Muscle of leg (tissue), 11 donors: ENCODE results near the gene DCLK2. TPM values are rescaled to one million over a fixed set of nuclear protein-coding genes. Genes with fewer than 3 reads are reported as not detected.
"Not testable (repeated sequence)": the region's sequence is repeated elsewhere in the genome, so short reads cannot be mapped to it uniquely, and the experiment has no call there.

Source experiments
- DNase-seq: peaks from one replicate; pipeline ENCODE4 v3.0.0; 2013
- H3K27ac ChIP-seq: one replicate; pipeline ENCODE4 v1.5.1; 2013; ENCODE audit warnings: mild to moderate bottlenecking, low read length, control low read depth
- H3K27me3 ChIP-seq: one replicate; pipeline ENCODE4 v1.6.1; 2013; ENCODE audit warnings: low read length; ENCODE audit not compliant: control insufficient read depth, insufficient read depth
- H3K36me3 ChIP-seq: one replicate; pipeline ENCODE4 v1.6.1; 2013; ENCODE audit warnings: low read length; ENCODE audit not compliant: control insufficient read depth, insufficient read depth
- H3K4me1 ChIP-seq: one replicate; pipeline ENCODE4 v1.6.1; 2013; ENCODE audit warnings: low read length; ENCODE audit not compliant: control insufficient read depth, insufficient read depth
- H3K4me3 ChIP-seq: one replicate; pipeline ENCODE4 v1.5.1; 2013; ENCODE audit warnings: low read length, control low read depth
- H3K9me3 ChIP-seq: replicated peaks from 2 replicates; pipeline ENCODE4 v1.6.1; 2013; ENCODE audit warnings: low read depth, low read length; ENCODE audit not compliant: control insufficient read depth
- WGBS: methylation state at CpG from one replicate; pipeline ENCODE4 v1.1.5; 2013; ENCODE audit warnings: missing lambda C conversion rate; ENCODE audit not compliant: insufficient coverage; 5-methylcytosine and 5-hydroxymethylcytosine counted together
- polyA plus RNA-seq, 8 donors: library from polyadenylated mRNA; unstranded; fragments of 120-200 nt; gene quantifications; one replicate each; pipeline versions ENCODE4 v1.2.1 to v1.2.3, GENCODE V29; 2013; ENCODE audit warnings: inconsistent platforms in 1 of 8, low replicate concordance in 1 of 8; ENCODE audit not compliant: insufficient read length in 8 of 8, insufficient read depth in 1 of 8
- total RNA-seq: library from RNA; stranded (reverse); fragments of 120-200 nt; gene quantifications from one replicate; pipeline ENCODE4 v1.2.4, GENCODE V29; 2013

The DCLK2 gene
- total and polyA plus RNA-seq, 9 donors: 4.5 to 10.0 (median 7.8) TPM

- DNase-seq, H3K4me3 ChIP-seq, H3K27me3 ChIP-seq, H3K4me1 ChIP-seq, H3K36me3 ChIP-seq, H3K27ac ChIP-seq, H3K9me3 ChIP-seq: not testable (repeated sequence)
- WGBS: no CpG with 5 or more reads among the region's 2 CpGs
Measured at GRCh38 chr4:150162020-150162419, 83.8 kb downstream of the DCLK2 start.

DNA sequence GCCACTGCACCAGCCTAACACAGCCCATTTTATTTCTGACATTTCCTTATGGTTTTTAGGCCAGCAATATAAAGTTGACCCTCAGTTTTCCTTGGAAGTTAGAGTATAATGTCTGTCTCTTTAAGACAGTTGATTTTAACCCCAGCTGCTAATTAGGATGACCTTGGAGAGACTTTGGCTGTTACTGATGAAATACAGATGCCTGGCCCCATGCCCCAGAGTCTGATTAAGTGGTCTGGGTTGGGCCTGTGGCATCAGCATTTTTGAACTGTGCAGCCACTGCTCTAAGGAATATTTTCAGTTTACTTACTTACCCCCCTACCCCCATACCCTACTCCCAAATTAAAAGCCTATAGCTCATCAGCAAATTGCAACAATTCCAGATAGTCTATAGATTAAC lies 85.8 kb downstream of the DCLK2 start:
- no peak overlapping the region for H3K27ac ChIP-seq
- no peaks in the 10 kb centered on the region for H3K4me1 ChIP-seq
- DNase-seq: no peak
- H3K36me3 ChIP-seq: no peaks in the 10 kb centered on the region
- no peak overlapping the region for H3K4me3 ChIP-seq
- H3K27me3 ChIP-seq: no peaks in the 10 kb centered on the region
- no peaks in the 10 kb centered on the region for H3K9me3 ChIP-seq

- no peaks in the 10 kb centered on the region for H3K27me3 ChIP-seq
- H3K36me3 ChIP-seq: no peaks in the 10 kb centered on the region
- no peak for DNase-seq
- no peaks in the 10 kb centered on the region for H3K4me1 ChIP-seq
- no peak overlapping the region for H3K27ac ChIP-seq
- H3K4me3 ChIP-seq: no peak overlapping the region
- no peaks in the 10 kb centered on the region for H3K9me3 ChIP-seq
- WGBS: no CpG with 5 or more reads among the region's 3 CpGs
Measured at GRCh38 chr4:150164956-150165629, 86.8 kb downstream of the DCLK2 start.

DNA sequence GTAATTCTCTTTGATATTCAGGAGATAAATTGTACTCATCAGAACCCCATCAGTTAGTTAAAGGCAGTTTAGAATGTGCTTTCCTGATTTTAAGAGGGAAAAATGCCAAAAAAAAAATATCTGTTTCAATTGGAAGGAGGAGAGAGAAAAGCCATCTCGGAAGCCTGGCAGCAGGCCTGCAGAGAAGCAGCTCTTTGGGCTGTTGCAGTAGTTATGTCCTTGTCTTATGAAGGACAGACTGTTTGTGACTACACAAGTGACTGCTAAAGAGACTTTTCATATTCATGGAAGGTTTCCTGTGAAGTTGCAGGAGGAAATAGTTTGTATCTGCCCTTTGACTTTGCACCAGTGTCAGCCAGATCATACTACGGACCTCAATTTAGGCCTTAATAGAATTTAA lies 88.8 kb downstream of the DCLK2 start:
- Histone ChIP-seq H3K27me3 (no peaks in the 10 kb centered on the region), H3K9me3 (no peaks in the 10 kb centered on the region), H3K27ac (no peak overlapping the region), H3K36me3 (no peaks in the 10 kb centered on the region), H3K4me1 (no peaks in the 10 kb centered on the region), H3K4me3 (no peak overlapping the region)
- WGBS: 20% methylated on average over 1 of the region's 2 CpGs
- peak; percentile 20 for DNase-seq

DNA sequence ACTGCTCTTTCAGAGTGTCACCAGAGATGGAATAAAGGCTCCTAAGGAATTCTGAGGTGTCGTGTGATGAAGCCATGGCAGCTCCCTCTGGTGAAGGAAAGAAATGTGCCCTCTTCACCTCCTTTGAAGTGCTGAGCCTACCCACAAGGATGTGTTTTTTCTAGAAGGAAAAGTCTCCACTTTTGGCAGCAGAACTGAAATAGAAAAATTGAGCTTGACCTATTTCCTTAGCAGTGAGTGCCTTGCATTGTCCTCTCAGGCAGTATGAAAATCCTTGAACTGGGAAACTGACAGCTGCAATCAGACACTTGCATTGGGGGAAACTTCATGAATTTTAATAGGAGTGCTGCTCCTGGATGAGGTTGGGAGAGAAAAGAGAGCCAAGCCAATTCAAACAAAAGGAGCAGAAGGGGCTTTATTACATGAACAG lies 95.2 kb downstream of the DCLK2 start:
- no peaks in the 10 kb centered on the region for H3K9me3 ChIP-seq
- no peak overlapping the region for H3K4me3 ChIP-seq
- H3K27me3 ChIP-seq: no peaks in the 10 kb centered on the region
- peak; percentile 27 for DNase-seq
- no peaks in the 10 kb centered on the region for H3K36me3 ChIP-seq
- peak overlapping the region; percentile 59 for H3K27ac ChIP-seq
- peaks cover 28% of the 10 kb centered on the region for H3K4me1 ChIP-seq
- 50% methylated on average over 1 of the region's 1 CpG for WGBS

GRCh38 chr4:150173982-150174398 lies 95.7 kb downstream of the DCLK2 start:
- peak overlapping the region; percentile 59 for H3K27ac ChIP-seq
- DNase-seq: peak; percentile 59
- peaks cover 28% of the 10 kb centered on the region for H3K4me1 ChIP-seq
- H3K36me3 ChIP-seq: no peaks in the 10 kb centered on the region
- H3K9me3 ChIP-seq: no peaks in the 10 kb centered on the region
- H3K27me3 ChIP-seq: no peaks in the 10 kb centered on the region
- H3K4me3 ChIP-seq: no peak overlapping the region
- 50% methylated on average over 2 of the region's 5 CpGs for WGBS

- Histone ChIP-seq H3K36me3 (no peaks in the 10 kb centered on the region), H3K4me1 (peaks cover 30% of the 10 kb centered on the region), H3K27me3 (no peaks in the 10 kb centered on the region), H3K9me3 (no peaks in the 10 kb centered on the region), H3K27ac (peak overlapping the region; percentile 2), H3K4me3 (no peak overlapping the region)
- peak; percentile 83 for DNase-seq
- WGBS: no CpG with 5 or more reads among the region's 1 CpG
Measured at GRCh38 chr4:150176547-150176946, 98.3 kb downstream of the DCLK2 start.

GRCh38 chr4:150178161-150178560 lies 99.9 kb downstream of the DCLK2 start:
- peaks cover 30% of the 10 kb centered on the region for H3K4me1 ChIP-seq

DNA sequence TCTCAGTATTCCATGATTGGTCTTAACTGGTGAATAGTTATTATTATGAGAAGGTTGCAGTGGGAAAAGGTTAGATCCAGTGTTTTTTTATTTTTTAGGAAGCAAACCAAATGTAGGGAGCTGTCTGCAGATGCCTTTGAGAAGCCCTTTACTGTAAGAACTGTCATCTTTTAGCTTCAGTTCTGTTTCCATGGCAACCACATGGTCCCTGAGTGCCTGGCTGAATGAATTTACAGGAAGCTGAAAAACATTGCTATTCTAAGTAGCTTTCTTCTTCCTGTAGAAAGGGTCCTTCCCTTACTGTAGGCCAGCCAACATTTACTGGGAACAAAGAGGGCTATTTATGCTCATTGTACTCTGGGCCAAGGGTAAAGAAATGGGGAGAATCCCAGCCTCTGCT lies 103.3 kb downstream of the DCLK2 start:
- H3K4me3 ChIP-seq: no peak overlapping the region
- H3K27me3 ChIP-seq: no peaks in the 10 kb centered on the region
- H3K36me3 ChIP-seq: no peaks in the 10 kb centered on the region
- no peaks in the 10 kb centered on the region for H3K9me3 ChIP-seq
- peaks cover 7% of the 10 kb centered on the region for H3K4me1 ChIP-seq
- DNase-seq: peak; percentile 86
- H3K27ac ChIP-seq: peak overlapping the region; percentile 71

More at GRCh38 chr4:150178161-150178560, 99.9 kb downstream of the DCLK2 start:
- no peak for DNase-seq
- Histone ChIP-seq H3K36me3 (no peaks in the 10 kb centered on the region), H3K9me3 (no peaks in the 10 kb centered on the region), H3K27me3 (no peaks in the 10 kb centered on the region), H3K4me3 (no peak overlapping the region), H3K27ac (no peak overlapping the region)
- WGBS: no CpG with 5 or more reads among the region's 4 CpGs

DNA sequence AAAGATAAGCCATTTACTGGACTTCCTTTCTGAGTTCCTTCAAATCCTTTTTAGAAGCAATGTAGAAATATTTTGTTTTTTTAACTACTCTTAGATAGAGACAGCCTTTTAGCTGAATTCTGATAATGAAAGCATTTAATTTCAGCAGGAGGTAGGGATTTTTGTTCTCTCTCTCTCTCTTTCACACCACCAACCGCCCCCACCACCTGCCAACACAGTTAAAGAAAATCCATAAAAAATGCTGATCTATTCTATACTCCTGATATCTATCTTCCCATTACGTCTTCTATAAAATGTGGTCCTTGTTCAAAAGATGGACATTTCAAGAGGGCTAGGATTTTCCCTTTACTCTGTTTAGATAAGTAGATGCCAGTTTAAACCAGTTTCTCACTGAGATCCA lies 104.5 kb downstream of the DCLK2 start:
- no peaks in the 10 kb centered on the region for H3K9me3 ChIP-seq
- H3K36me3 ChIP-seq: no peaks in the 10 kb centered on the region
- H3K4me1 ChIP-seq: peaks cover 5% of the 10 kb centered on the region
- no CpG with 5 or more reads among the region's 2 CpGs for WGBS
- no peak overlapping the region for H3K4me3 ChIP-seq
- no peaks in the 10 kb centered on the region for H3K27me3 ChIP-seq
- DNase-seq: no peak
- no peak overlapping the region for H3K27ac ChIP-seq

DNA sequence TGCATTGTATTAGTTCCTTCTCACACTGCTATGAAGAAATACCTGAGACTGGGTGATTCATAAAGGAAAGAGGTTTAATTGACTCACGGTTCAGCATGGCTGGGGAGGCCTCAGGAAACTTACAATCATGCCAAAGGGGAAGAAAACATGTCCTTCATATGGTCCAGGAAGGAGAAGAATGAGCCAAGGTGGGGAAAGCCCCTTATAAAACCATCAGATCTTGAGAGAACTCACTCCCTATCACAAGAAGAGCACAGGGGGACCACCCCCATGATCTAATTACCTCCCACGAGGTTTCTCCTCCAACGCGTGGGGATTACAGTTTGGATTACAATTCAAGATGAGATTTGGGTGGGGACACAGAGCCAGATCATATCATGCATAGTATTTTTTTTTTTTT lies 106.8 kb downstream of the DCLK2 start:
- H3K4me3 ChIP-seq, DNase-seq: not testable (repeated sequence)
- no CpG with 5 or more reads among the region's 4 CpGs for WGBS

More for the DNA sequence above, 106.8 kb downstream of the DCLK2 start:
- not testable (repeated sequence) for H3K36me3 ChIP-seq, H3K27ac ChIP-seq, H3K4me1 ChIP-seq, H3K9me3 ChIP-seq, H3K27me3 ChIP-seq
